OCI-M2 (cell line): ENCODE measurements around the gene GPRIN3.
"Not testable (repeated sequence)": the region's sequence is repeated elsewhere in the genome, so short reads cannot be mapped to it uniquely, and the experiment has no call there.

ENCODE experiments used
- DNase-seq: peaks from one replicate; lab custom pipeline; 2025; ENCODE audit not compliant: unreplicated experiment; lab: John Stamatoyannopoulos, UW

GPRIN3 gene

GRCh38 chr4:89314291-89314690, 6.7 kb upstream of the GPRIN3 start:
- no peak for DNase-seq

GRCh38 chr4:89312066-89312465, 4.5 kb upstream of the GPRIN3 start:
- DNase-seq: no peak

- DNase-seq: no peak
Observed at GRCh38 chr4:89311433-89311832, 3.8 kb upstream of the GPRIN3 start.

GRCh38 chr4:89309154-89309553, 1.6 kb upstream of the GPRIN3 start:
- not testable (repeated sequence) for DNase-seq

- DNase-seq: no peak
Observed at GRCh38 chr4:89308161-89308500, 531 bp upstream of the GPRIN3 start.

GRCh38 chr4:89307178-89307445, 488 bp downstream of the GPRIN3 start:
- DNase-seq: no peak

GRCh38 chr4:89306486-89307177, 968 bp downstream of the GPRIN3 start:
- no peak for DNase-seq

GRCh38 chr4:89305712-89306437, 1.7 kb downstream of the GPRIN3 start:
- no peak for DNase-seq

GRCh38 chr4:89305028-89305427, 2.6 kb downstream of the GPRIN3 start:
- no peak for DNase-seq

- DNase-seq: no peak
Observed at GRCh38 chr4:89303814-89304388, 3.7 kb downstream of the GPRIN3 start.

- no peak for DNase-seq
Observed at GRCh38 chr4:89303177-89303576, 4.4 kb downstream of the GPRIN3 start.

- DNase-seq: no peak
Observed at GRCh38 chr4:89301902-89302301, 5.7 kb downstream of the GPRIN3 start.

- no peak for DNase-seq
Observed at GRCh38 chr4:89301003-89301402, 6.6 kb downstream of the GPRIN3 start.

GRCh38 chr4:89300499-89300898, 7.1 kb downstream of the GPRIN3 start:
- DNase-seq: no peak

GRCh38 chr4:89300060-89300459, 7.5 kb downstream of the GPRIN3 start:
- DNase-seq: no peak

GRCh38 chr4:89299153-89299791, 8.3 kb downstream of the GPRIN3 start:
- no peak for DNase-seq

GRCh38 chr4:89298788-89299152, 8.8 kb downstream of the GPRIN3 start:
- DNase-seq: no peak

GRCh38 chr4:89298155-89298554, 9.4 kb downstream of the GPRIN3 start:
- DNase-seq: no peak

- DNase-seq: no peak
Observed at GRCh38 chr4:89296896-89297295, 10.7 kb downstream of the GPRIN3 start.

GRCh38 chr4:89296399-89296798, 11.2 kb downstream of the GPRIN3 start:
- DNase-seq: no peak

GRCh38 chr4:89295415-89295927, 12.1 kb downstream of the GPRIN3 start:
- no peak for DNase-seq
